Stomach (tissue), 4 donors: ENCODE data around the gene B4GALNT3.

ENCODE experiments used
- POLR2A ChIP-seq, 4 donors: fragments of 450-650 bp; IDR thresholded peaks; one replicate each; pipeline ENCODE4 v1.6.1; 2016; ENCODE audit warnings: antibody characterized with exemption in 4 of 4, control low read depth in 2 of 4, mild to moderate bottlenecking in 1 of 4, moderate library complexity in 1 of 4
- POLR2AphosphoS5 ChIP-seq, 3 donors: sonication (generic); formaldehyde crosslinking; IDR thresholded peaks; one replicate each; pipeline ENCODE4 v1.6.1; 2016; ENCODE audit warnings: antibody characterized with exemption in 3 of 3
- TF ChIP-seq, protein P1 (sequence below), 7 experiments: fragments of 450-650 bp in 4 of 7; fragments of 200-600 bp in 3 of 7; sonication (generic) in 3 of 7; IDR thresholded peaks; one replicate each; pipeline ENCODE4 v1.5.1; 2016 to 2019; ENCODE audit warnings: antibody characterized with exemption in 7 of 7, control low read depth in 2 of 7, mild to moderate bottlenecking in 1 of 7

DNA sequence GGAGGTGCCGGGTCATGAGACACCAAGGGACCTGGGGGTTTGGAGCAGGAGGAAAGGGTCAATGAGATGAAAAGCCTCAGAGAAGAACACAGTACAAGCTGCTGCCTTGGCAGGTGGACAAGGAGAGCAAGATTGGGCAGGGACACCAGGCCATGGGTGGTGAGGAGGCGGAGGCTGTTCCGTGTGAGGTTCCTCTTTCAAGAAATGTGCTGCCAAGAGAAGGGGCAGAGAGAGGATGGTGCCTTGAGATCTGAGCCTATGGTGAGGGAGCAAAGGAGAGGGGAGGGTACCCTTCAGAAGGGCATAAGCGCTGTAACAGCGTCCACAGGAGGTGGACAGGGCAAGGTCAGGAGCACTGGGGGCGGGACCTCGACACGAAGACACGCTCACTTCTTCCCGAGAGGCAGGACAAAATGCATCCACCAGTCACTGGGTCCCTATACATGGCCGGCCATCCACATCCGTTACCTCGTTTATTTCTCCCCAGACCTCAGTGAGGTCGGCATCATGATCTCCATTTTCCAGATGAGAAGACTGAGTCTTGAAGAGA, 100.2 kb downstream of the B4GALNT3 start:
- TF ChIP-seq, protein P1, sequence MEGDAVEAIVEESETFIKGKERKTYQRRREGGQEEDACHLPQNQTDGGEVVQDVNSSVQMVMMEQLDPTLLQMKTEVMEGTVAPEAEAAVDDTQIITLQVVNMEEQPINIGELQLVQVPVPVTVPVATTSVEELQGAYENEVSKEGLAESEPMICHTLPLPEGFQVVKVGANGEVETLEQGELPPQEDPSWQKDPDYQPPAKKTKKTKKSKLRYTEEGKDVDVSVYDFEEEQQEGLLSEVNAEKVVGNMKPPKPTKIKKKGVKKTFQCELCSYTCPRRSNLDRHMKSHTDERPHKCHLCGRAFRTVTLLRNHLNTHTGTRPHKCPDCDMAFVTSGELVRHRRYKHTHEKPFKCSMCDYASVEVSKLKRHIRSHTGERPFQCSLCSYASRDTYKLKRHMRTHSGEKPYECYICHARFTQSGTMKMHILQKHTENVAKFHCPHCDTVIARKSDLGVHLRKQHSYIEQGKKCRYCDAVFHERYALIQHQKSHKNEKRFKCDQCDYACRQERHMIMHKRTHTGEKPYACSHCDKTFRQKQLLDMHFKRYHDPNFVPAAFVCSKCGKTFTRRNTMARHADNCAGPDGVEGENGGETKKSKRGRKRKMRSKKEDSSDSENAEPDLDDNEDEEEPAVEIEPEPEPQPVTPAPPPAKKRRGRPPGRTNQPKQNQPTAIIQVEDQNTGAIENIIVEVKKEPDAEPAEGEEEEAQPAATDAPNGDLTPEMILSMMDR (IDR thresholded peaks at IDR 0.05) = no peak
- no peak for TF ChIP-seq POLR2A (IDR thresholded peaks at IDR 0.05)
- TF ChIP-seq POLR2AphosphoS5 (IDR thresholded peaks at IDR 0.05) = no peak
